ENCODE data around the gene EIF4A3.

DNA sequence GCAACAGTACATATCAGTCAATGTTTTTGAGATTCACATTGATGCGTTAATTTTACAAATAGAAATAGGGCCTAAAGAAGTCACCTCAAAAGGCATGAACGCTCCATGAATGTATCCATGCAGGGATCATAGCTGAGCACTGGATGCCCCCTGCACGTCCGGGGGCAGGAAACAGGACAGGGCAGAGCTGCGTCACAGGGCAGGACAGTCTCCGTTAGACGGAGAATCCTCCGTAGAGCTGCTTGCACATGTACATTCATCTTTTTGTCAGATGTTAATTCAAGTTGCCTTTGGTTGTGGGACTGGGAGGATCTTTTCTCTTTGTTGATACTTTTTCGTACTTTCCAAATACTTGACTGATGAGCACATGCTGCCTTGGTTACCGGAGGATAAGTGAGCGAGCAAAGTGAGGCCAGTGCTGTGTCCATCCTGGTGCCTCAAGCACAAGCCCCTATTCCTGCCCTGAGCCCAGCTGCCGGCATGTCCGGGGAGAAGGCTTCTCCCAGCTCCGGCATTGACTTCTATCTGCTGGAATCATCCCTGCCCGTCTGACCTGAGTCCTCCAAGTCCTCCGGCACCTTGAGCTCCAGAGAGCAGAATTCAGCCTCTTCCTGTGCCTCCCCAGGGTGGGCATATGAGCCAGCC, 30.5 kb downstream of the EIF4A3 start:
- TF ChIP-seq, protein P1, sequence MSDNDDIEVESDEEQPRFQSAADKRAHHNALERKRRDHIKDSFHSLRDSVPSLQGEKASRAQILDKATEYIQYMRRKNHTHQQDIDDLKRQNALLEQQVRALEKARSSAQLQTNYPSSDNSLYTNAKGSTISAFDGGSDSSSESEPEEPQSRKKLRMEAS (IDR thresholded peaks at IDR 0.05; ENCODE audit: low read depth, low read length) = no peak
- no peak for TF ChIP-seq MTA3 (IDR thresholded peaks at IDR 0.05; ENCODE audit: borderline replicate concordance, low read length)
- TF ChIP-seq, protein P2, sequence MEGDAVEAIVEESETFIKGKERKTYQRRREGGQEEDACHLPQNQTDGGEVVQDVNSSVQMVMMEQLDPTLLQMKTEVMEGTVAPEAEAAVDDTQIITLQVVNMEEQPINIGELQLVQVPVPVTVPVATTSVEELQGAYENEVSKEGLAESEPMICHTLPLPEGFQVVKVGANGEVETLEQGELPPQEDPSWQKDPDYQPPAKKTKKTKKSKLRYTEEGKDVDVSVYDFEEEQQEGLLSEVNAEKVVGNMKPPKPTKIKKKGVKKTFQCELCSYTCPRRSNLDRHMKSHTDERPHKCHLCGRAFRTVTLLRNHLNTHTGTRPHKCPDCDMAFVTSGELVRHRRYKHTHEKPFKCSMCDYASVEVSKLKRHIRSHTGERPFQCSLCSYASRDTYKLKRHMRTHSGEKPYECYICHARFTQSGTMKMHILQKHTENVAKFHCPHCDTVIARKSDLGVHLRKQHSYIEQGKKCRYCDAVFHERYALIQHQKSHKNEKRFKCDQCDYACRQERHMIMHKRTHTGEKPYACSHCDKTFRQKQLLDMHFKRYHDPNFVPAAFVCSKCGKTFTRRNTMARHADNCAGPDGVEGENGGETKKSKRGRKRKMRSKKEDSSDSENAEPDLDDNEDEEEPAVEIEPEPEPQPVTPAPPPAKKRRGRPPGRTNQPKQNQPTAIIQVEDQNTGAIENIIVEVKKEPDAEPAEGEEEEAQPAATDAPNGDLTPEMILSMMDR (IDR thresholded peaks at IDR 0.05 in 2 of 3, conservative IDR thresholded peaks at IDR 0.05 in 1 of 3; ENCODE audit: control insufficient read depth in 2 of 3, extremely low read depth in 1 of 3, insufficient read depth in 1 of 3, low read depth in 3 of 3, low read length in 3 of 3) = no peak
- no peak for TF ChIP-seq CBFB (IDR thresholded peaks at IDR 0.05; ENCODE audit: low read depth)
- TF ChIP-seq POLR2AphosphoS5 (IDR thresholded peaks at IDR 0.05; ENCODE audit: low read length) = no peak
- TF ChIP-seq, protein P3, sequence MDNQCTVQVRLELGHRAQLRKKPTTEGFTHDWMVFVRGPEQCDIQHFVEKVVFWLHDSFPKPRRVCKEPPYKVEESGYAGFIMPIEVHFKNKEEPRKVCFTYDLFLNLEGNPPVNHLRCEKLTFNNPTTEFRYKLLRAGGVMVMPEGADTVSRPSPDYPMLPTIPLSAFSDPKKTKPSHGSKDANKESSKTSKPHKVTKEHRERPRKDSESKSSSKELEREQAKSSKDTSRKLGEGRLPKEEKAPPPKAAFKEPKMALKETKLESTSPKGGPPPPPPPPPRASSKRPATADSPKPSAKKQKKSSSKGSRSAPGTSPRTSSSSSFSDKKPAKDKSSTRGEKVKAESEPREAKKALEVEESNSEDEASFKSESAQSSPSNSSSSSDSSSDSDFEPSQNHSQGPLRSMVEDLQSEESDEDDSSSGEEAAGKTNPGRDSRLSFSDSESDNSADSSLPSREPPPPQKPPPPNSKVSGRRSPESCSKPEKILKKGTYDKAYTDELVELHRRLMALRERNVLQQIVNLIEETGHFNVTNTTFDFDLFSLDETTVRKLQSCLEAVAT (IDR thresholded peaks at IDR 0.05) = no peak
- no peak for TF ChIP-seq CEBPB (IDR thresholded peaks at IDR 0.05; ENCODE audit: borderline replicate concordance in 1 of 2, low read depth in 2 of 2, low read length in 2 of 2)
- TF ChIP-seq ZNF274 (IDR thresholded peaks at IDR 0.05; ENCODE audit: insufficient read depth, insufficient read length) = no peak
- no peak for TF ChIP-seq ZNF24 (IDR thresholded peaks at IDR 0.05)
- no peak for TF ChIP-seq TBL1XR1 (IDR thresholded peaks at IDR 0.05; ENCODE audit: low read depth, low read length)
- no peak for TF ChIP-seq ATF7 (IDR thresholded peaks at IDR 0.05; ENCODE audit: low read depth)
